Osteoblast (primary cell): ENCODE results near the gene ATP5F1E. TPM values are rescaled to one million over a fixed set of nuclear protein-coding genes. Genes with fewer than 3 reads are reported as not detected.
"Not testable (repeated sequence)": the region's sequence is repeated elsewhere in the genome, so short reads cannot be mapped to it uniquely, and the experiment has no call there.

Experiments used
- DNase-seq: peaks from one replicate; pipeline ENCODE4 v3.0.0; 2011; ENCODE audit warnings: low spot score, mixed read lengths; ENCODE audit not compliant: insufficient read length; ENCODE audit errors: missing footprints
- H2AFZ ChIP-seq: 2 replicates; pipeline ENCODE4 v1.6.0; 2011; ENCODE audit warnings: mild to moderate bottlenecking, low read length
- H3K27ac ChIP-seq: 2 replicates; pipeline ENCODE4 v1.5.1; 2011; ENCODE audit warnings: mild to moderate bottlenecking, low read depth, low read length, moderate library complexity
- H3K27me3 ChIP-seq: 2 replicates; pipeline ENCODE4 v1.6.0; 2012; ENCODE audit warnings: mild to moderate bottlenecking, control low read depth, inconsistent platforms, low read length, moderate library complexity; ENCODE audit not compliant: insufficient read depth
- H3K36me3 ChIP-seq: 2 replicates; pipeline ENCODE4 v1.5.1; 2011; ENCODE audit warnings: mild to moderate bottlenecking, low read length, control low read depth, moderate library complexity; ENCODE audit not compliant: insufficient read depth
- H3K4me1 ChIP-seq: 2 replicates; pipeline ENCODE4 v1.5.1; 2011; ENCODE audit warnings: mild to moderate bottlenecking, low read length, control low read depth, moderate library complexity; ENCODE audit not compliant: insufficient read depth
- H3K4me2 ChIP-seq: 2 replicates; pipeline ENCODE4 v1.6.0; 2011; ENCODE audit warnings: mild to moderate bottlenecking, low read length; ENCODE audit not compliant: insufficient read depth
- H3K4me3 ChIP-seq: fragments of 200-600 bp; sonication (generic); 3 replicates; pipeline ENCODE4 v1.5.1; 2012; ENCODE audit warnings: mild to moderate bottlenecking, low read length, inconsistent platforms; ENCODE audit not compliant: insufficient read depth
- H3K79me2 ChIP-seq: 2 replicates; pipeline ENCODE4 v1.6.0; 2012; ENCODE audit warnings: mild to moderate bottlenecking, low read length, control low read depth, inconsistent platforms; ENCODE audit not compliant: insufficient read depth
- H3K9me3 ChIP-seq: 2 replicates; pipeline ENCODE4 v1.5.1; 2011; ENCODE audit warnings: low read depth, low read length, control low read depth
- H4K20me1 ChIP-seq: 2 replicates; pipeline ENCODE4 v1.6.0; 2012; ENCODE audit warnings: mild to moderate bottlenecking, low read length, control low read depth; ENCODE audit not compliant: insufficient read depth
- total RNA-seq: library from RNA; depleted of rRNA; stranded (reverse); fragments of >200 nt; gene quantifications from 2 replicates; pipeline ENCODE4 v1.2.3, GENCODE V29; 2012
- TF ChIP-seq, protein P1 (sequence below): IDR thresholded peaks from 2 replicates; pipeline ENCODE4 v1.5.1; 2011; ENCODE audit warnings: mild to moderate bottlenecking, low read depth, low read length, moderate library complexity; ENCODE audit errors: extremely low read depth

Gene ATP5F1E
- total RNA-seq, 1 donor = 19.5 TPM

DNA sequence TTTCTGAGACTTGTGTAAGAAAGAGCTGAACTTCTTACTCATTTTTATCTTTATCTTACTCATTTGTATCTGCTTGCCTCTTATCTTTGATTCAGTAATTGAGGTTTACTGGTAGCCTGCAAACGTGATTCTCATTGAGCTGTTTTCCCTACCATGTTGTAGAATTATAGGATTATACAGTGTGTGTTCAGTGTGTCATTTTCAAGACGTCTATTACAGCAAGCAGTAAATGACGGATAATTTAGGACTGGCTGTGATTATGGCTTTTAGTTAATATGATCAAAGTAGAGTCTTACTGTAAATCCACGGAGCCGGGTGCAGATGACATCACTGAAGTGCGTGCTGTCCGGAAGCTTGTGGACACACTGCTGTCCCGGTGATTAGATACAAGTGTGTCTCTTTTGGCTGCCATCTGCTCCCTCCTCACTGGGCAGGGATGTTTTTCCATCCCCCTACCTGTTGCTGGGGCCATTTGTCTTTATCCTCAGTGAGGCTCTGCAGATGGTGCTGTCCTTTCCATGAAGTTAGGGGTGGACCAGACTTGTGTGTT, 45.1 kb downstream of the ATP5F1E start:
- Histone ChIP-seq H3K27me3 (no peaks in the 10 kb centered on the region), H3K9me3 (no peaks in the 10 kb centered on the region), H3K27ac (no peak overlapping the region), H2AFZ (no peak overlapping the region), H3K4me1 (no peaks in the 10 kb centered on the region), H3K36me3 (peaks cover 54% of the 10 kb centered on the region), H4K20me1 (peaks cover 16% of the 10 kb centered on the region), H3K4me3 (no peak overlapping the region), H3K79me2 (peaks cover 43% of the 10 kb centered on the region), H3K4me2 (no peak overlapping the region)
- TF ChIP-seq, protein P1, sequence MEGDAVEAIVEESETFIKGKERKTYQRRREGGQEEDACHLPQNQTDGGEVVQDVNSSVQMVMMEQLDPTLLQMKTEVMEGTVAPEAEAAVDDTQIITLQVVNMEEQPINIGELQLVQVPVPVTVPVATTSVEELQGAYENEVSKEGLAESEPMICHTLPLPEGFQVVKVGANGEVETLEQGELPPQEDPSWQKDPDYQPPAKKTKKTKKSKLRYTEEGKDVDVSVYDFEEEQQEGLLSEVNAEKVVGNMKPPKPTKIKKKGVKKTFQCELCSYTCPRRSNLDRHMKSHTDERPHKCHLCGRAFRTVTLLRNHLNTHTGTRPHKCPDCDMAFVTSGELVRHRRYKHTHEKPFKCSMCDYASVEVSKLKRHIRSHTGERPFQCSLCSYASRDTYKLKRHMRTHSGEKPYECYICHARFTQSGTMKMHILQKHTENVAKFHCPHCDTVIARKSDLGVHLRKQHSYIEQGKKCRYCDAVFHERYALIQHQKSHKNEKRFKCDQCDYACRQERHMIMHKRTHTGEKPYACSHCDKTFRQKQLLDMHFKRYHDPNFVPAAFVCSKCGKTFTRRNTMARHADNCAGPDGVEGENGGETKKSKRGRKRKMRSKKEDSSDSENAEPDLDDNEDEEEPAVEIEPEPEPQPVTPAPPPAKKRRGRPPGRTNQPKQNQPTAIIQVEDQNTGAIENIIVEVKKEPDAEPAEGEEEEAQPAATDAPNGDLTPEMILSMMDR = no peak
- DNase-seq = no peak

DNA sequence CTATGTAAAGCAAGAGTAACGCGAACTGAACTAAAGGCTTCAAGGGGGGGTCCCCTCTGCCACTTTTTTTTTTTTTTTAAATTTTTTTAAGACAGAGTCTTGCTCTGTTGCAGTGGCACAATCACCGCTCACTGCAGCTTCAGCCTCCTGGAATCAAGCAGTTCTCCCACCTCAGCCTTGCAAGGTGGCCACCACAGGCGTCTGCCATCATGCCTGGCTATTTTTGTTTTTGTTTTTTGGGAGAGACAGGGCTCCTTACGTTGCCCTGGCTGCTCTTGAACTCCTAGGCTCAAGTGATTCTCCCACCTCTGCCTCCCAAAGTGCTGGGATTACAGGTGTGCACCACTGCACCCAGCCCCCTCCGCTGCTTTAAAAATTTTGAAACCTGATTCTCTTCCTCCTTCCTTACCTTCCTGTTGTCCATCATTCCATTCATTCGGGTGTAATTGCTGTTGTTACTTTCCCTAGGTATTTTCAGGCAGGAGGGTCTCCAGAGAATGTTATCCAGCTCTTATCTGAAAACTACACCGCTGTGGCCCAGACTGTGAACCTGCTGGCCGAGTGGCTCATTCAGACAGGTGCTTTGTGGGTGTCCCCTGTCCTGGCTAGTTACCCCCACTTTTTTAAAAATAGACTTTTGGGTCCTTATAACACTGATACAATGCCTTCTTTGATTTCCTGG, 45.7 kb downstream of the ATP5F1E start:
- no peak overlapping the region for H3K4me2 ChIP-seq
- TF ChIP-seq, protein P1 = no peak
- H3K79me2 ChIP-seq = peaks cover 50% of the 10 kb centered on the region
- no peak overlapping the region for H3K4me3 ChIP-seq
- no peaks in the 10 kb centered on the region for H3K9me3 ChIP-seq
- no peak for DNase-seq
- H3K27me3 ChIP-seq = no peaks in the 10 kb centered on the region
- peaks cover 48% of the 10 kb centered on the region for H3K36me3 ChIP-seq
- H3K27ac ChIP-seq = no peak overlapping the region
- peaks cover 16% of the 10 kb centered on the region for H4K20me1 ChIP-seq
- H3K4me1 ChIP-seq = no peaks in the 10 kb centered on the region
- no peak overlapping the region for H2AFZ ChIP-seq

DNA sequence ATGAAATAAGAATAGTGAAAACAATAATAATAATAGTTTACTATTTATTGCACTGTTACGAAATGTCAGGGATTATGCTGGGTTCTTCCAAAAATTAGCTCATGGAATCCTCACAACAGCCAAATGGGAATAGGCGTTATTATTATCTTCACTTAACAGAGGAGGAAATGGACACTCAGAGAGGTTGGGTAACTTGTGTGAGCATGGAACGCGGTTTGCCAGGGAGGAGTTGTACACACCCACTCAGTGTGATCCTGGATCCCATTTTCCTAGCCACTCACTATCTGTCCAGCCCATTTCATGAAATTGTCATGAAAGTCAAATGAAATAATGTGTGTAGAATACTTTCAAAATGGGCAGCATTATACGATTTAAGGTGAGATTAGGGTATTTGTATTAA, 46.5 kb downstream of the ATP5F1E start:
- TF ChIP-seq, protein P1 = no peak

DNA sequence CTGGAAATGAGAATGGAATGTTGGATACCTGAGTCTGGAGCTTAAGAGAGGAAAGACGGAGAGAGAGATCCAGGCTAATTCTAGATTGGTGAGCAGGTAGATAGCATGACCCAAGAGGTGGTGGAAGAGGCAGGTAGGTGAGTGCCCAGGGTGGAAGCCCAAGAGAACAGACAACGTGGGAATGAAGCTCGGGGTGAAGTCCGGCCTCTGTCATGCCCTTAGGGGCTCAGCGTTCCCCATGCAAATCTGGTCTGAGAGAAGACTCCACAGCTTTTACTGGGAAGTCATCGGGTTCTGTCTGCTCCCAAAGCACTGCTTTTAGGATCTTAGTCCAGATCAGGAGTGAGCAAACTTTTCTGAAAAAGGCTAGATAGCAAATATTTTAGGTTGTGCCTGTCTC, 47.4 kb downstream of the ATP5F1E start:
- no peak for DNase-seq
- no peak overlapping the region for H3K4me2 ChIP-seq
- no peak overlapping the region for H3K27ac ChIP-seq
- H2AFZ ChIP-seq = no peak overlapping the region
- no peak overlapping the region for H3K4me3 ChIP-seq
- H3K27me3 ChIP-seq = no peaks in the 10 kb centered on the region
- H3K79me2 ChIP-seq = peaks cover 50% of the 10 kb centered on the region
- H4K20me1 ChIP-seq = peaks cover 16% of the 10 kb centered on the region
- no peaks in the 10 kb centered on the region for H3K9me3 ChIP-seq
- H3K36me3 ChIP-seq = peaks cover 37% of the 10 kb centered on the region
- TF ChIP-seq, protein P1 = no peak
- H3K4me1 ChIP-seq = no peaks in the 10 kb centered on the region

More for the DNA sequence above, 46.5 kb downstream of the ATP5F1E start:
- H3K9me3 ChIP-seq = no peaks in the 10 kb centered on the region
- H3K27me3 ChIP-seq = no peaks in the 10 kb centered on the region
- no peak for DNase-seq
- no peak overlapping the region for H2AFZ ChIP-seq
- H3K36me3 ChIP-seq = peaks cover 40% of the 10 kb centered on the region
- no peaks in the 10 kb centered on the region for H3K4me1 ChIP-seq
- peaks cover 16% of the 10 kb centered on the region for H4K20me1 ChIP-seq
- peaks cover 50% of the 10 kb centered on the region for H3K79me2 ChIP-seq
- H3K4me2 ChIP-seq = no peak overlapping the region
- H3K4me3 ChIP-seq = no peak overlapping the region
- no peak overlapping the region for H3K27ac ChIP-seq

DNA sequence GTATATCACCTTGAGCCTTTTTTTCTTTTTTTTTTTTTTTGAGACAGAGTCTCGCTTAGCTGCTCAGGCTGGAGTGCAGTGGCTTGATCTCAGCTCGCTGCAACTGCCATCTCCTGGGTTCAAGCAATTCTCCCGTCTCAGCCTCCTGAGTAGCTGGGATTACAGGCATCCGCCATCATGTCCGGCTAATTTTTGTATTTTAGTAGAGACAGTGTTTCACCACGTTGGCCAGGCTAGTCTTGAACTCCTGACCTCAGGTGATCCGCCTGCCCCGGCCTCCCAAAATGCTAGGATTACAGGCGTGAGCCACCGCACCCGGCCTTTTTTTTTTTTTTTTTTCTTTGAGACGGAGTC, 49.0 kb downstream of the ATP5F1E start:
- Histone ChIP-seq H3K79me2 (peaks cover 50% of the 10 kb centered on the region), H3K36me3 (peaks cover 21% of the 10 kb centered on the region), H4K20me1 (peaks cover 16% of the 10 kb centered on the region)
- H3K9me3 ChIP-seq, H2AFZ ChIP-seq, H3K4me1 ChIP-seq, H3K27me3 ChIP-seq, H3K4me2 ChIP-seq, DNase-seq, H3K27ac ChIP-seq, H3K4me3 ChIP-seq: not testable (repeated sequence)
